HG02840 (cell line): ENCODE results near the gene COA7.

ENCODE experiments used
- ATAC-seq: cut with Tn5 transposase; IDR thresholded peaks from one replicate; pipeline ENCODE4 v1.9.1; 2021; ENCODE audit warnings: mild to moderate bottlenecking, moderate library complexity, moderate number of reproducible peaks; ENCODE audit not compliant: unreplicated experiment, low FRiP score

COA7 gene

GRCh38 chr1:52641307-52641706, 56.8 kb downstream of the COA7 start:
- no peak for ATAC-seq

- ATAC-seq: no peak
These were observed 57.5 kb downstream of the COA7 start for GRCh38 chr1:52640697-52641096.

DNA sequence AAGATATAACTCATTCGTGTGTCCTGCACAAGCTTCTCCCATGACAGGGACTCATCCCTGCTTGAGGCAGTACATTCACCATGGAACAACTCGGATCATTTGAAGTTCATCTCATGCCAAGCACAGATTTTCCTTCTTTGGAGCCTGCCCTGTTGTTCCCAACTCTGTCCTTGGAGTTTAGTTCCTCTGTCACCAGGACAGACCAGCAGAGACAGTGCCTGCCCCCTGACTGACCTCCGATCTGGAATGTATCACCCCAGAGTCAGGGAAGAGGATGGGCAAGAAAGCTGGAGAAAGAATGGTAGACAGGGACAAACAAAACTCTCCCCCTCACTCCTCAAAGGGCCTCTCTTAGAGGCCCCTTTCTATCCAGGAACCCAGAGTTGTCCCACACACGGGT, 60.2 kb downstream of the COA7 start:
- ATAC-seq: no peak

GRCh38 chr1:52636721-52637695, 61.1 kb downstream of the COA7 start:
- peak; percentile 67 for ATAC-seq

GRCh38 chr1:52635321-52636089, 62.6 kb downstream of the COA7 start:
- ATAC-seq: no peak
